HUDEP-2 (cell line): ENCODE results near the gene IGFBP3.

Source experiments
- DNase-seq, 76 experiments: peaks; one replicate each; lab custom pipeline; 2025; ENCODE audit not compliant: unreplicated experiment in 76 of 76; lab: John Stamatoyannopoulos, UW

The IGFBP3 gene

GRCh38 chr7:45874408-45875131 lies 46.5 kb downstream of the IGFBP3 start:
- no peak for DNase-seq

DNA sequence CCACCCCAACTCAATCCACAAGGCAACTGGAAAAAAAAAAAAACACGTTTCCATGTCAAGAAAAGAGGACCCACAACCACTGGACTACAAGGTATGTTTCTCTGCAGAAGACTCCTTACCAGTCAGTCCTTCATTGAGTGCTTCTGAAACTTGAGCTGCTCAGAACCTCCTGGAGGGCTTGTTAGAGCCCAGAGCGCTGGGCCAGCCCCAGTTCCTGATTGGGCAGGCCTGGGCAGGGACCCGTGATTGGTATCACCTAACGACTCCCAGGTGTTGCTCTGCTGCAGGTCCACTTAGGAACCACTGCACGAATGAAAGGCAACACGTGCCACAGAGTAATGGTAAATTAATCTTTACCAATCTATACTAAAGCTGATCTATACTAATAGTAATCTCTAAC lies 47.7 kb downstream of the IGFBP3 start:
- DNase-seq: no peak

GRCh38 chr7:45873035-45873354 lies 48.1 kb downstream of the IGFBP3 start, which contains the start of gene CCDC201:
TSS of gene CCDC201 (minus strand) at chr7:45873082. CDS start at chr7:45873007, 75 bp downstream.
- no peak for DNase-seq

DNA sequence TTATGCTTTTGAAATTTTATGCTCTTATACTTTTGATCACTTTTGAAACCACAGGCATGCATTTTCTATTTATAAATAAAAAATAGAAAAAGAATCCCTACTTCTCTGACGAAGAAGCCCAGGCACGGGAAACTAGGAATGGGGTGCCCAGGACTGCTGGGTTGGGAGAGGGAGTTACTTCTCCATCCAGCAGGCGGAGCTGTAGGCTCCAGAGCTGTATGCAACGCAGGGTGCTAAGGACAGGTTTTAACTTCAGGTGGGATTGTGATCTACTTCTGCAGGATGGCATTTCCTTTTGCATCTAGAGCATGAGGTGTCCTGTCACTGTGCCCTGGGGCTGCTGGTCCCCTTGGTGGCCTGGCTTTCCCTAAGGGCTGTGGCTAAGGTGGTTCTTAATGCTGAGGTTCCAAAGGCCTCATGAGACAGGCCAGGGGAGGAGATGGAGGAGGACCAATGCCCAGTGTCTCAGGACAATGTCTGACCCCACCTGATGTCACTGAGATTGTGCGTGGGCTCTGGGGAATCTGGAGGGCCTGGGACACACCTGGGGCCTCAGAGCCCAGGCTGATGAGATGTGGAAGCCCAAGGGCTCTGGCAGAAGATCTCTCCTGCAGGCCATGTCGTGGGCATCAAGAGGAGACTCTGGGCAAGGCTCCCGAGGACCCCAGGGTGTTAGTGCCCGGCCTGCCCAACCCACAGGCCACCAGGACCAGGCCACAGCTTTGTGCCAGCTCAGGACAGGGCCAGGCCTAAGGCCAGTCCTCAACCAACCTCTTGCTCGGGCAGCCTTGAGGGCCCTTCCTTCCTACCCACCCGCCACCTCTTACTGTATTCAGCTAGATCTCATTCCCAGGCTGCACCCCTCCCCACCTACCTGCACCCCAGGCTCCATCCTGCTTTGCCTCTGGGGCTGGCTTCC lies 48.7 kb downstream of the IGFBP3 start:
- DNase-seq: peak in 3 of 76 experiments; percentile 1 to 2 (median 2)

DNA sequence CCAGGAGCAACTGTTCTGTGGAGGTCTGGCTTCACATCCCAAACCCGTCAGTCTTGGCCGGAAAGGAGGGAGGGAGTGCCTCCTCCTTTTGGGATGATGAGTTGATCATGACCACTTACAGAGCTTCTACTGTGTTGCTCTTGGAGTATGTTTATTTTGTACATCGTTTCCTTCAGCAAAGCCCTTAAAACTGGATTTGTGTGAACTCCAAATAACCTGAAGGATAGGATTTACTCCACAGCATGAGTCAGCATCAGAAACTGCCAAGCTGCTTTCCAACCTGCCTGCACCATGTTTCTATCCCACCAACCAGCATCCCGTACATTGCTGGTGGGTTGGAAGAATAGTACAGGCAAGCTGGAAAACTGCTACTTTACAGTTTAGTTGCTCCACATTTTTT lies 51.6 kb downstream of the IGFBP3 start:
- DNase-seq: no peak

GRCh38 chr7:45867471-45867870 lies 53.6 kb downstream of the IGFBP3 start:
- DNase-seq: no peak

DNA sequence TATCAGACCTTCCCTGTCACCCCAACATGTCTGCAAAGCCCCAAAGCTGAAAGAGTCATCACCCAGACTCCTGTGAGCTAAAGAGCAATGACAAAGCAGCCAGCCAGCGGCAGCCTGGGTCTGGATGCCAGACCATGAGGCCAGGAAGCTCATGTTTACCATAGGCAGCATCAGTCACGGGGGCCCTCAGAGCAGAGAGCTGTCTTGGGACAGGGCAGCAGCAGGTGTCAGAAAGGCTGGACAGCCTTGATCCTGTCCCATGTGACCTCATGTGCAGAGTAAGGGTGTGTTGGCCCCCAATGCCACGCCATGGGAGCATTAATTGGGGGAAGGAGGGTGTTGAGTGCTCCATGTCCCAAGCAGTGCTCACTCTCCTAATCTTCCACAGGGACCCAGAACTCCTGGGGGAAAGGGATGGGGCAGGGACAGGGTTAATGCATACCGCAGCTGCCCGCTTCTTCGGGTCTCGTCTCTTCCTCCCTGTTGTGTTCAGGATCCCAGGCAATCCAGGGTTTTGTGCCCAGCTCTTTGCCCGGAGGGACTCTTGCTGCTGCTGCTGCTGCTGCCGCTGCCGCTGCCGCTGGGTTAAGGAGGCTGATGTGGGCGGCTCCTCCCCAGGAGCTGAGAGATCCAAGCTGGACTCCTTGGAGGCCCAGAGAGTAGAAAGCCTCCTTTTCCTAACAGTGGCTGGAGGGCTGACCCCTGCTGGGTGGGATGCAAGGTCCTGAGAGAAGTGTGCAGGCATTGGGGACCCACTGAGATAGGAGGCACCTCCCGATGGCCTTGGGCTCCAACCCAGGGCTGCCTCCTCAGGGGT lies 55.3 kb downstream of the IGFBP3 start:
- DNase-seq: no peak

GRCh38 chr7:45863715-45864114 lies 57.4 kb downstream of the IGFBP3 start:
- DNase-seq: no peak
